Right lobe of liver (tissue), 4 donors: ENCODE data around the gene UBE4A.

Source experiments
- POLR2A ChIP-seq: fragments of 450-650 bp; IDR thresholded peaks from one replicate; pipeline ENCODE4 v1.6.1; 2017; ENCODE audit warnings: antibody characterized with exemption, mild to moderate bottlenecking
- TF ChIP-seq, protein P1 (sequence below), 4 donors: fragments of 200-600 bp in 3 of 4; fragments of 450-650 bp in 1 of 4; IDR thresholded peaks; one replicate each; pipeline versions ENCODE4 v1.5.1 to v1.8.0; 2016 to 2022; ENCODE audit warnings: antibody characterized with exemption in 4 of 4, mild to moderate bottlenecking in 2 of 4
- donor health status: DM: no; HTN: no; CAD: no.
- donor health status: DM: no; HTN: no; CAD: no.
- donor health status: DM: no; HTN: yes; CAD: no.

- TF ChIP-seq, protein P1, sequence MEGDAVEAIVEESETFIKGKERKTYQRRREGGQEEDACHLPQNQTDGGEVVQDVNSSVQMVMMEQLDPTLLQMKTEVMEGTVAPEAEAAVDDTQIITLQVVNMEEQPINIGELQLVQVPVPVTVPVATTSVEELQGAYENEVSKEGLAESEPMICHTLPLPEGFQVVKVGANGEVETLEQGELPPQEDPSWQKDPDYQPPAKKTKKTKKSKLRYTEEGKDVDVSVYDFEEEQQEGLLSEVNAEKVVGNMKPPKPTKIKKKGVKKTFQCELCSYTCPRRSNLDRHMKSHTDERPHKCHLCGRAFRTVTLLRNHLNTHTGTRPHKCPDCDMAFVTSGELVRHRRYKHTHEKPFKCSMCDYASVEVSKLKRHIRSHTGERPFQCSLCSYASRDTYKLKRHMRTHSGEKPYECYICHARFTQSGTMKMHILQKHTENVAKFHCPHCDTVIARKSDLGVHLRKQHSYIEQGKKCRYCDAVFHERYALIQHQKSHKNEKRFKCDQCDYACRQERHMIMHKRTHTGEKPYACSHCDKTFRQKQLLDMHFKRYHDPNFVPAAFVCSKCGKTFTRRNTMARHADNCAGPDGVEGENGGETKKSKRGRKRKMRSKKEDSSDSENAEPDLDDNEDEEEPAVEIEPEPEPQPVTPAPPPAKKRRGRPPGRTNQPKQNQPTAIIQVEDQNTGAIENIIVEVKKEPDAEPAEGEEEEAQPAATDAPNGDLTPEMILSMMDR (IDR thresholded peaks at IDR 0.05): no peak
- no peak for TF ChIP-seq POLR2A
These were observed 80.2 kb downstream of the UBE4A start for GRCh38 chr11:118439646-118440045.
